ENCODE results near the gene HNF4A.

Gene HNF4A

GRCh38 chr20:44477151-44477550 lies 121.7 kb downstream of the HNF4A start:
- Mint-ChIP-seq H3K36me3 (ENCODE audit: low read depth) (peaks cover 21% of the 10 kb centered on the region), H3K9me3 (no peaks in the 10 kb centered on the region), H3K27ac (no peak overlapping the region), H3K4me3 (peak overlapping the region; percentile 89 to 96 (median 95)), H3K27me3 (ENCODE audit: low read depth) (no peaks in the 10 kb centered on the region), H3K4me1 (peaks cover 27% of the 10 kb centered on the region)
- no peak for TF ChIP-seq CTCF (IDR thresholded peaks at IDR 0.05; ENCODE audit: unreplicated experiment in 3 of 3)

GRCh38 chr20:44478206-44478605 lies 122.7 kb downstream of the HNF4A start:
- H3K27ac Mint-ChIP-seq = no peak overlapping the region

GRCh38 chr20:44479643-44480042 lies 124.1 kb downstream of the HNF4A start:
- H3K36me3 Mint-ChIP-seq (ENCODE audit: low read depth) = peaks cover 36% of the 10 kb centered on the region
- no peak for TF ChIP-seq CTCF (IDR thresholded peaks at IDR 0.05; ENCODE audit: unreplicated experiment in 3 of 3)
- H3K4me3 Mint-ChIP-seq = no peak overlapping the region
- H3K27ac Mint-ChIP-seq = no peak overlapping the region
- H3K27me3 Mint-ChIP-seq (ENCODE audit: low read depth) = no peaks in the 10 kb centered on the region
- H3K9me3 Mint-ChIP-seq = no peaks in the 10 kb centered on the region
- H3K4me1 Mint-ChIP-seq = peaks cover 27% of the 10 kb centered on the region

More at GRCh38 chr20:44478206-44478605, 122.7 kb downstream of the HNF4A start:
- Mint-ChIP-seq H3K27me3 (ENCODE audit: low read depth) (no peaks in the 10 kb centered on the region), H3K36me3 (ENCODE audit: low read depth) (peaks cover 23% of the 10 kb centered on the region), H3K9me3 (no peaks in the 10 kb centered on the region), H3K4me3 (peak overlapping the region; percentile 37 to 73 (median 41)), H3K4me1 (peaks cover 27% of the 10 kb centered on the region)
- no peak for TF ChIP-seq CTCF (IDR thresholded peaks at IDR 0.05; ENCODE audit: unreplicated experiment in 3 of 3)

GRCh38 chr20:44480097-44480496 lies 124.6 kb downstream of the HNF4A start:
- Mint-ChIP-seq H3K4me3 (no peak overlapping the region), H3K27me3 (ENCODE audit: low read depth) (no peaks in the 10 kb centered on the region), H3K9me3 (no peaks in the 10 kb centered on the region), H3K36me3 (ENCODE audit: low read depth) (peaks cover 37% of the 10 kb centered on the region), H3K4me1 (peaks cover 23% of the 10 kb centered on the region), H3K27ac (no peak overlapping the region)
- no peak for TF ChIP-seq CTCF (IDR thresholded peaks at IDR 0.05; ENCODE audit: unreplicated experiment in 3 of 3)

GRCh38 chr20:44481719-44482416 lies 126.4 kb downstream of the HNF4A start:
- Mint-ChIP-seq H3K27me3 (ENCODE audit: low read depth) (no peaks in the 10 kb centered on the region), H3K36me3 (ENCODE audit: low read depth) (peaks cover 49% of the 10 kb centered on the region), H3K4me1 (peaks cover 9% of the 10 kb centered on the region), H3K4me3 (no peak overlapping the region), H3K27ac (no peak overlapping the region), H3K9me3 (no peaks in the 10 kb centered on the region)
- TF ChIP-seq CTCF (IDR thresholded peaks at IDR 0.05; ENCODE audit: unreplicated experiment in 3 of 3) = no peak

- Mint-ChIP-seq H3K9me3 (no peaks in the 10 kb centered on the region), H3K27ac (no peak overlapping the region), H3K4me3 (no peak overlapping the region), H3K27me3 (ENCODE audit: low read depth) (no peaks in the 10 kb centered on the region), H3K36me3 (ENCODE audit: low read depth) (peaks cover 49% of the 10 kb centered on the region), H3K4me1 (peaks cover 5% of the 10 kb centered on the region)
- TF ChIP-seq CTCF (IDR thresholded peaks at IDR 0.05; ENCODE audit: unreplicated experiment in 3 of 3) = no peak
Observed at GRCh38 chr20:44483112-44483511, 127.6 kb downstream of the HNF4A start.
